HCT116 (cell line): ENCODE measurements around the gene SVIL.

Source experiments
- CEBPB ChIP-seq: IDR thresholded peaks from 2 replicates; pipeline ENCODE4 v1.6.1; 2012; ENCODE audit warnings: low read depth
- EZH2 ChIP-seq: fragments of 200-600 bp; sonication (generic); IDR thresholded peaks from 2 replicates; pipeline ENCODE4 v1.6.1; 2017; ENCODE audit warnings: antibody characterized with exemption, mixed run types
- POLR2AphosphoS5 ChIP-seq: IDR thresholded peaks from 2 replicates; pipeline ENCODE4 v1.6.1; 2011; ENCODE audit warnings: mild to moderate bottlenecking, low read depth, low read length, moderate library complexity
- RAD21 ChIP-seq: IDR thresholded peaks from 2 replicates; pipeline ENCODE4 v1.6.1; 2012; ENCODE audit warnings: low read depth, mild to moderate bottlenecking
- SRF ChIP-seq: IDR thresholded peaks from 2 replicates; pipeline ENCODE4 v1.6.1; 2012; ENCODE audit warnings: low read depth
- TF ChIP-seq, protein P1 (sequence below), 3 experiments: fragments of 200-600 bp in 1 of 3; sonication (generic) in 1 of 3; IDR thresholded peaks in 2 of 3; conservative IDR thresholded peaks in 1 of 3; 2 replicates each; pipeline ENCODE4 v1.5.1; 2012 to 2017; ENCODE audit warnings: low read depth in 2 of 3, low read length in 2 of 3, antibody characterized with exemption in 1 of 3, borderline replicate concordance in 1 of 3, control low read depth in 1 of 3, mild to moderate bottlenecking in 1 of 3, mixed read lengths in 1 of 3, mixed run types in 1 of 3, moderate library complexity in 1 of 3; ENCODE audit not compliant: insufficient read depth in 1 of 3

- TF ChIP-seq CEBPB (no peak), RAD21 (no peak), EZH2 (no peak), POLR2AphosphoS5 (no peak), SRF (no peak)
- TF ChIP-seq, protein P1, sequence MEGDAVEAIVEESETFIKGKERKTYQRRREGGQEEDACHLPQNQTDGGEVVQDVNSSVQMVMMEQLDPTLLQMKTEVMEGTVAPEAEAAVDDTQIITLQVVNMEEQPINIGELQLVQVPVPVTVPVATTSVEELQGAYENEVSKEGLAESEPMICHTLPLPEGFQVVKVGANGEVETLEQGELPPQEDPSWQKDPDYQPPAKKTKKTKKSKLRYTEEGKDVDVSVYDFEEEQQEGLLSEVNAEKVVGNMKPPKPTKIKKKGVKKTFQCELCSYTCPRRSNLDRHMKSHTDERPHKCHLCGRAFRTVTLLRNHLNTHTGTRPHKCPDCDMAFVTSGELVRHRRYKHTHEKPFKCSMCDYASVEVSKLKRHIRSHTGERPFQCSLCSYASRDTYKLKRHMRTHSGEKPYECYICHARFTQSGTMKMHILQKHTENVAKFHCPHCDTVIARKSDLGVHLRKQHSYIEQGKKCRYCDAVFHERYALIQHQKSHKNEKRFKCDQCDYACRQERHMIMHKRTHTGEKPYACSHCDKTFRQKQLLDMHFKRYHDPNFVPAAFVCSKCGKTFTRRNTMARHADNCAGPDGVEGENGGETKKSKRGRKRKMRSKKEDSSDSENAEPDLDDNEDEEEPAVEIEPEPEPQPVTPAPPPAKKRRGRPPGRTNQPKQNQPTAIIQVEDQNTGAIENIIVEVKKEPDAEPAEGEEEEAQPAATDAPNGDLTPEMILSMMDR (IDR thresholded peaks at IDR 0.05 in 2 of 3, conservative IDR thresholded peaks at IDR 0.05 in 1 of 3; ENCODE audit: borderline replicate concordance in 1 of 3, insufficient read depth in 1 of 3, low read depth in 2 of 3, low read length in 2 of 3) = no peak
These were observed 79.6 kb downstream of the SVIL start for GRCh38 chr10:29555091-29555745.
